HEK293 (cell line): ENCODE measurements around the gene SEM1.

Experiments
- CTCF ChIA-PET: fragments of 350-600 bp; formaldehyde crosslinking; extraction: SDS; loops from one replicate; lab custom pipeline; 2021; ENCODE audit warnings: antibody characterized with exemption; lab: Yijun Ruan, JAX
- POLR2A ChIA-PET: fragments of 300-600 bp; formaldehyde crosslinking; extraction: SDS; loops from one replicate; lab custom pipeline; 2020; ENCODE audit warnings: antibody characterized with exemption, inconsistent platforms; lab: Yijun Ruan, JAX
- H3K27ac ChIP-seq: fragments of 200-500 bp; sonication (Bioruptor generic); 2 replicates; pipeline ENCODE4 v1.5.1; 2014; ENCODE audit warnings: low read depth, low read length, control low read depth, inconsistent platforms; ENCODE audit errors: extremely low read depth
- H3K36me3 ChIP-seq, 2 experiments: fragments of 200-500 bp in 1 of 2; sonication (Bioruptor generic) in 1 of 2; 1 replicate in 1 of 2; 2 replicates in 1 of 2; pipeline ENCODE4 v1.5.1; 2014 to 2017; ENCODE audit warnings: inconsistent platforms in 2 of 2, low read length in 2 of 2; ENCODE audit not compliant: control insufficient read depth in 2 of 2, insufficient read depth in 1 of 2
- H3K4me1 ChIP-seq: fragments of 200-500 bp; sonication (Bioruptor generic); 2 replicates; pipeline ENCODE4 v1.5.1; 2014; ENCODE audit warnings: mild to moderate bottlenecking, low read length, inconsistent platforms; ENCODE audit not compliant: control insufficient read depth, insufficient read depth
- H3K4me3 ChIP-seq: 2 replicates; pipeline ENCODE4 v1.5.1; 2011; ENCODE audit warnings: low read depth, mild to moderate bottlenecking, control low read depth, low read length, moderate library complexity
- H3K9me3 ChIP-seq: fragments of 200-500 bp; sonication (Bioruptor generic); 2 replicates; pipeline ENCODE4 v1.5.1; 2014; ENCODE audit warnings: low read depth, low read length, inconsistent platforms; ENCODE audit not compliant: control insufficient read depth, insufficient read depth
- ATF2 ChIP-seq: fragments of 450-650 bp; formaldehyde crosslinking; IDR thresholded peaks from 2 replicates; pipeline ENCODE4 v1.5.1; 2016; ENCODE audit warnings: missing biosample characterization, missing genetic modification characterization, low read depth
- EGR2 ChIP-seq: fragments of 450-650 bp; formaldehyde crosslinking; IDR thresholded peaks from 2 replicates; pipeline ENCODE4 v1.5.1; 2016; ENCODE audit warnings: low read depth, missing biosample characterization, missing genetic modification characterization
- GLI2 ChIP-seq: fragments of 450-650 bp; formaldehyde crosslinking; IDR thresholded peaks from 2 replicates; pipeline ENCODE4; 2017; ENCODE audit warnings: missing biosample characterization, missing genetic modification characterization, low read depth, borderline replicate concordance
- SETDB1 ChIP-seq: IDR thresholded peaks from one replicate; pipeline ENCODE4 v1.6.1; 2017; ENCODE audit warnings: mild to moderate bottlenecking, low read length, moderate library complexity, mixed read lengths; ENCODE audit not compliant: insufficient read length
- SP7 ChIP-seq: fragments of 450-650 bp; formaldehyde crosslinking; IDR thresholded peaks from 2 replicates; pipeline ENCODE4 v1.5.1; 2016; ENCODE audit warnings: missing biosample characterization, missing genetic modification characterization
- ZBTB1 ChIP-seq: fragments of 450-650 bp; formaldehyde crosslinking; IDR thresholded peaks from 2 replicates; pipeline ENCODE4 v1.5.1; 2016; ENCODE audit warnings: missing biosample characterization, missing genetic modification characterization
- ZNF133 ChIP-seq: fragments of 450-650 bp; formaldehyde crosslinking; IDR thresholded peaks from 2 replicates; pipeline ENCODE4 v1.5.1; 2016; ENCODE audit warnings: missing biosample characterization, missing genetic modification characterization
- ZNF174 ChIP-seq: fragments of 450-650 bp; formaldehyde crosslinking; IDR thresholded peaks from 2 replicates; pipeline ENCODE4 v1.5.0; 2017; ENCODE audit warnings: missing biosample characterization, mild to moderate bottlenecking, missing genetic modification characterization
- ZNF221 ChIP-seq: fragments of 450-650 bp; formaldehyde crosslinking; IDR thresholded peaks from 2 replicates; pipeline ENCODE4 v1.5.1; 2017; ENCODE audit warnings: missing biosample characterization, missing genetic modification characterization, borderline replicate concordance
- ZNF292 ChIP-seq: fragments of 450-650 bp; formaldehyde crosslinking; IDR thresholded peaks from 2 replicates; pipeline ENCODE4 v1.5.1; 2016; ENCODE audit warnings: low read depth, missing biosample characterization, missing genetic modification characterization, borderline replicate concordance
- ZNF350 ChIP-seq: fragments of 450-650 bp; formaldehyde crosslinking; IDR thresholded peaks from 2 replicates; pipeline ENCODE4 v1.5.0; 2017; ENCODE audit warnings: missing biosample characterization, mild to moderate bottlenecking, missing genetic modification characterization
- ZNF549 ChIP-seq: fragments of 450-650 bp; IDR thresholded peaks from 2 replicates; pipeline ENCODE4 v1.5.1; 2018; ENCODE audit warnings: missing biosample characterization, missing genetic modification characterization, mild to moderate bottlenecking, inconsistent platforms, moderate library complexity
- ZNF555 ChIP-seq: fragments of 450-650 bp; formaldehyde crosslinking; conservative IDR thresholded peaks from 2 replicates; pipeline ENCODE4 v1.5.1; 2017; ENCODE audit warnings: missing biosample characterization, mild to moderate bottlenecking, missing genetic modification characterization, inconsistent platforms
- ZNF558 ChIP-seq: fragments of 450-650 bp; formaldehyde crosslinking; IDR thresholded peaks from 2 replicates; pipeline ENCODE4 v1.5.1; 2016; ENCODE audit warnings: missing biosample characterization, missing genetic modification characterization
- TF ChIP-seq, protein P1 (sequence below): fragments of 450-650 bp; formaldehyde crosslinking; IDR thresholded peaks from 2 replicates; pipeline ENCODE4 v1.5.1; 2016; ENCODE audit warnings: missing biosample characterization, missing genetic modification characterization
- TF ChIP-seq, protein P2 (sequence below): fragments of 450-650 bp; formaldehyde crosslinking; IDR thresholded peaks from 2 replicates; pipeline ENCODE4 v1.5.1; 2016; ENCODE audit warnings: missing biosample characterization, missing genetic modification characterization, low read depth
- TF ChIP-seq, protein P3 (sequence below): fragments of 450-650 bp; formaldehyde crosslinking; IDR thresholded peaks from 2 replicates; pipeline ENCODE4 v1.5.1; 2017; ENCODE audit warnings: missing biosample characterization, missing genetic modification characterization
- TF ChIP-seq, protein P4 (sequence below): fragments of 450-650 bp; formaldehyde crosslinking; IDR thresholded peaks from 2 replicates; pipeline ENCODE4 v1.5.1; 2016; ENCODE audit warnings: missing biosample characterization, missing genetic modification characterization, borderline replicate concordance

The SEM1 gene

GRCh38 chr7:96691702-96692101, 17.9 kb downstream of the SEM1 start (continued):
- no peak for TF ChIP-seq ZNF221 (tag by site-specific recombination)
- no peak for TF ChIP-seq ZNF555 (tag by site-specific recombination)
- TF ChIP-seq SETDB1, result no peak
- TF ChIP-seq, protein P1, sequence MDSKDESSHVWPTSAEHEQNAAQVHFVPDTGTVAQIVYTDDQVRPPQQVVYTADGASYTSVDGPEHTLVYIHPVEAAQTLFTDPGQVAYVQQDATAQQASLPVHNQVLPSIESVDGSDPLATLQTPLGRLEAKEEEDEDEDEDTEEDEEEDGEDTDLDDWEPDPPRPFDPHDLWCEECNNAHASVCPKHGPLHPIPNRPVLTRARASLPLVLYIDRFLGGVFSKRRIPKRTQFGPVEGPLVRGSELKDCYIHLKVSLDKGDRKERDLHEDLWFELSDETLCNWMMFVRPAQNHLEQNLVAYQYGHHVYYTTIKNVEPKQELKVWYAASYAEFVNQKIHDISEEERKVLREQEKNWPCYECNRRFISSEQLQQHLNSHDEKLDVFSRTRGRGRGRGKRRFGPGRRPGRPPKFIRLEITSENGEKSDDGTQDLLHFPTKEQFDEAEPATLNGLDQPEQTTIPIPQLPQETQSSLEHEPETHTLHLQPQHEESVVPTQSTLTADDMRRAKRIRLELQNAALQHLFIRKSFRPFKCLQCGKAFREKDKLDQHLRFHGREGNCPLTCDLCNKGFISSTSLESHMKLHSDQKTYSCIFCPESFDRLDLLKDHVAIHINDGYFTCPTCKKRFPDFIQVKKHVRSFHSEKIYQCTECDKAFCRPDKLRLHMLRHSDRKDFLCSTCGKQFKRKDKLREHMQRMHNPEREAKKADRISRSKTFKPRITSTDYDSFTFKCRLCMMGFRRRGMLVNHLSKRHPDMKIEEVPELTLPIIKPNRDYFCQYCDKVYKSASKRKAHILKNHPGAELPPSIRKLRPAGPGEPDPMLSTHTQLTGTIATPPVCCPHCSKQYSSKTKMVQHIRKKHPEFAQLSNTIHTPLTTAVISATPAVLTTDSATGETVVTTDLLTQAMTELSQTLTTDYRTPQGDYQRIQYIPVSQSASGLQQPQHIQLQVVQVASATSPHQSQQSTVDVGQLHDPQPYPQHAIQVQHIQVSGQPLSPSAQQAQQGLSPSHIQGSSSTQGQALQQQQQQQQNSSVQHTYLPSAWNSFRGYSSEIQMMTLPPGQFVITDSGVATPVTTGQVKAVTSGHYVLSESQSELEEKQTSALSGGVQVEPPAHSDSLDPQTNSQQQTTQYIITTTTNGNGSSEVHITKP (tag by site-specific recombination), result no peak
- TF ChIP-seq, all 188 proteins: peak for 0

GRCh38 chr7:96689414-96689813, 20.2 kb downstream of the SEM1 start:
- no peaks in the 10 kb centered on the region for H3K4me1 ChIP-seq
- TF ChIP-seq EGR2 (tag by site-specific recombination), result no peak
- no peak for TF ChIP-seq ATF2 (tag by site-specific recombination)
- no peak for TF ChIP-seq ZNF558
- no peak for TF ChIP-seq ZNF221 (tag by site-specific recombination)
- TF ChIP-seq, protein P2, sequence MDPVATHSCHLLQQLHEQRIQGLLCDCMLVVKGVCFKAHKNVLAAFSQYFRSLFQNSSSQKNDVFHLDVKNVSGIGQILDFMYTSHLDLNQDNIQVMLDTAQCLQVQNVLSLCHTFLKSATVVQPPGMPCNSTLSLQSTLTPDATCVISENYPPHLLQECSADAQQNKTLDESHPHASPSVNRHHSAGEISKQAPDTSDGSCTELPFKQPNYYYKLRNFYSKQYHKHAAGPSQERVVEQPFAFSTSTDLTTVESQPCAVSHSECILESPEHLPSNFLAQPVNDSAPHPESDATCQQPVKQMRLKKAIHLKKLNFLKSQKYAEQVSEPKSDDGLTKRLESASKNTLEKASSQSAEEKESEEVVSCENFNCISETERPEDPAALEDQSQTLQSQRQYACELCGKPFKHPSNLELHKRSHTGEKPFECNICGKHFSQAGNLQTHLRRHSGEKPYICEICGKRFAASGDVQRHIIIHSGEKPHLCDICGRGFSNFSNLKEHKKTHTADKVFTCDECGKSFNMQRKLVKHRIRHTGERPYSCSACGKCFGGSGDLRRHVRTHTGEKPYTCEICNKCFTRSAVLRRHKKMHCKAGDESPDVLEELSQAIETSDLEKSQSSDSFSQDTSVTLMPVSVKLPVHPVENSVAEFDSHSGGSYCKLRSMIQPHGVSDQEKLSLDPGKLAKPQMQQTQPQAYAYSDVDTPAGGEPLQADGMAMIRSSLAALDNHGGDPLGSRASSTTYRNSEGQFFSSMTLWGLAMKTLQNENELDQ (tag by site-specific recombination), result no peak
- TF ChIP-seq ZBTB1 (tag by site-specific recombination), result no peak
- TF ChIP-seq ZNF350 (tag by site-specific recombination), result no peak
- TF ChIP-seq ZNF133 (tag by site-specific recombination), result no peak
- TF ChIP-seq SP7, result no peak
- TF ChIP-seq ZNF549 (tag by site-specific recombination), result no peak
- TF ChIP-seq ZNF174 (tag by site-specific recombination), result no peak
- TF ChIP-seq, protein P3, sequence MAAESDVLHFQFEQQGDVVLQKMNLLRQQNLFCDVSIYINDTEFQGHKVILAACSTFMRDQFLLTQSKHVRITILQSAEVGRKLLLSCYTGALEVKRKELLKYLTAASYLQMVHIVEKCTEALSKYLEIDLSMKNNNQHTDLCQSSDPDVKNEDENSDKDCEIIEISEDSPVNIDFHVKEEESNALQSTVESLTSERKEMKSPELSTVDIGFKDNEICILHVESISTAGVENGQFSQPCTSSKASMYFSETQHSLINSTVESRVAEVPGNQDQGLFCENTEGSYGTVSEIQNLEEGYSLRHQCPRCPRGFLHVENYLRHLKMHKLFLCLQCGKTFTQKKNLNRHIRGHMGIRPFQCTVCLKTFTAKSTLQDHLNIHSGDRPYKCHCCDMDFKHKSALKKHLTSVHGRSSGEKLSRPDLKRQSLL, result no peak
- TF ChIP-seq, protein P4, sequence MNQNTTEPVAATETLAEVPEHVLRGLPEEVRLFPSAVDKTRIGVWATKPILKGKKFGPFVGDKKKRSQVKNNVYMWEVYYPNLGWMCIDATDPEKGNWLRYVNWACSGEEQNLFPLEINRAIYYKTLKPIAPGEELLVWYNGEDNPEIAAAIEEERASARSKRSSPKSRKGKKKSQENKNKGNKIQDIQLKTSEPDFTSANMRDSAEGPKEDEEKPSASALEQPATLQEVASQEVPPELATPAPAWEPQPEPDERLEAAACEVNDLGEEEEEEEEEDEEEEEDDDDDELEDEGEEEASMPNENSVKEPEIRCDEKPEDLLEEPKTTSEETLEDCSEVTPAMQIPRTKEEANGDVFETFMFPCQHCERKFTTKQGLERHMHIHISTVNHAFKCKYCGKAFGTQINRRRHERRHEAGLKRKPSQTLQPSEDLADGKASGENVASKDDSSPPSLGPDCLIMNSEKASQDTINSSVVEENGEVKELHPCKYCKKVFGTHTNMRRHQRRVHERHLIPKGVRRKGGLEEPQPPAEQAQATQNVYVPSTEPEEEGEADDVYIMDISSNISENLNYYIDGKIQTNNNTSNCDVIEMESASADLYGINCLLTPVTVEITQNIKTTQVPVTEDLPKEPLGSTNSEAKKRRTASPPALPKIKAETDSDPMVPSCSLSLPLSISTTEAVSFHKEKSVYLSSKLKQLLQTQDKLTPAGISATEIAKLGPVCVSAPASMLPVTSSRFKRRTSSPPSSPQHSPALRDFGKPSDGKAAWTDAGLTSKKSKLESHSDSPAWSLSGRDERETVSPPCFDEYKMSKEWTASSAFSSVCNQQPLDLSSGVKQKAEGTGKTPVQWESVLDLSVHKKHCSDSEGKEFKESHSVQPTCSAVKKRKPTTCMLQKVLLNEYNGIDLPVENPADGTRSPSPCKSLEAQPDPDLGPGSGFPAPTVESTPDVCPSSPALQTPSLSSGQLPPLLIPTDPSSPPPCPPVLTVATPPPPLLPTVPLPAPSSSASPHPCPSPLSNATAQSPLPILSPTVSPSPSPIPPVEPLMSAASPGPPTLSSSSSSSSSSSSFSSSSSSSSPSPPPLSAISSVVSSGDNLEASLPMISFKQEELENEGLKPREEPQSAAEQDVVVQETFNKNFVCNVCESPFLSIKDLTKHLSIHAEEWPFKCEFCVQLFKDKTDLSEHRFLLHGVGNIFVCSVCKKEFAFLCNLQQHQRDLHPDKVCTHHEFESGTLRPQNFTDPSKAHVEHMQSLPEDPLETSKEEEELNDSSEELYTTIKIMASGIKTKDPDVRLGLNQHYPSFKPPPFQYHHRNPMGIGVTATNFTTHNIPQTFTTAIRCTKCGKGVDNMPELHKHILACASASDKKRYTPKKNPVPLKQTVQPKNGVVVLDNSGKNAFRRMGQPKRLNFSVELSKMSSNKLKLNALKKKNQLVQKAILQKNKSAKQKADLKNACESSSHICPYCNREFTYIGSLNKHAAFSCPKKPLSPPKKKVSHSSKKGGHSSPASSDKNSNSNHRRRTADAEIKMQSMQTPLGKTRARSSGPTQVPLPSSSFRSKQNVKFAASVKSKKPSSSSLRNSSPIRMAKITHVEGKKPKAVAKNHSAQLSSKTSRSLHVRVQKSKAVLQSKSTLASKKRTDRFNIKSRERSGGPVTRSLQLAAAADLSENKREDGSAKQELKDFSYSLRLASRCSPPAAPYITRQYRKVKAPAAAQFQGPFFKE (tag by site-specific recombination), result no peak
- TF ChIP-seq ZNF292 (tag by site-specific recombination), result no peak
- no peak for TF ChIP-seq GLI2
- POLR2A ChIA-PET, result no interaction called here
- no peaks in the 10 kb centered on the region for H3K9me3 ChIP-seq
- H3K36me3 ChIP-seq, result peaks cover 19 to 29% of the 10 kb centered on the region in 2 experiments
- no peak overlapping the region for H3K27ac ChIP-seq
- H3K4me3 ChIP-seq, result no peak overlapping the region
- CTCF ChIA-PET, result no interaction called here
